ENCODE measurements around the gene GPR32.

- TF ChIP-seq POLR2A (IDR thresholded peaks at IDR 0.05) (no peak), CTCF (IDR thresholded peaks at IDR 0.05) (no peak)
Observed at GRCh38 chr19:50772476-50772875, 2.2 kb downstream of the GPR32 start.

All from Peyer's patch (tissue), 4 donors.